ENCODE data around the gene FHOD3. TPM values are rescaled to one million over a fixed set of nuclear protein-coding genes. Genes with fewer than 3 reads are reported as not detected.

FHOD3 gene
- total RNA-seq, 1 experiment from 2014 or later = 18.1 TPM

- ATAC-seq (no peak), DNase-seq (no peak)
- no peak overlapping the region for H3K9ac ChIP-seq (ENCODE audit: low read length)
- H3K27me3 ChIP-seq (ENCODE audit: low read length) = no peaks in the 10 kb centered on the region
- no peaks in the 10 kb centered on the region for H3K4me1 ChIP-seq (ENCODE audit: insufficient read depth, low read length)
- H4K20me1 ChIP-seq (ENCODE audit: low read length) = no peaks in the 10 kb centered on the region
- POLR2A ChIA-PET (ENCODE audit: unreplicated experiment) = no interaction called here
- H2AFZ ChIP-seq (ENCODE audit: low read length) = no peak overlapping the region
- BruUV-seq (replicated peaks) = no TSS peak
- H3K9me2 ChIP-seq (replicated peaks; ENCODE audit: low read length) = no peaks in the 10 kb centered on the region
- intact Hi-C loops (cut with micrococcal nuclease) = no loop called here
- CTCF ChIA-PET = no interaction called here
- H3K79me2 ChIP-seq (ENCODE audit: low read length) = no peaks in the 10 kb centered on the region
- no peaks in the 10 kb centered on the region for H3K36me3 ChIP-seq (ENCODE audit: low read depth, low read length)
- TF ChIP-seq EZH2 (IDR thresholded peaks at IDR 0.05; ENCODE audit: low read length, unreplicated experiment) (no peak), EZH2phosphoT487 (IDR thresholded peaks at IDR 0.05; ENCODE audit: borderline replicate concordance, low read length) (no peak), CTCF (conservative IDR thresholded peaks at IDR 0.05; ENCODE audit: low read depth, low read length) (no peak)
- H3K27ac ChIP-seq (ENCODE audit: low read length) = no peak overlapping the region
- H3K4me2 ChIP-seq (ENCODE audit: low read length) = no peak overlapping the region
- no peaks in the 10 kb centered on the region for H3F3A ChIP-seq (ENCODE audit: low read length, unreplicated experiment)
- no peaks in the 10 kb centered on the region for H3K9me3 ChIP-seq (ENCODE audit: low read length)
- H3K4me3 ChIP-seq (ENCODE audit: low read length) = no peak overlapping the region
Measured at GRCh38 chr18:36649205-36649604, 351.7 kb downstream of the FHOD3 start.

GRCh38 chr18:36650266-36650665 lies 352.8 kb downstream of the FHOD3 start:
- DNase-seq = no peak
- no TSS peak for BruUV-seq (replicated peaks)
- Histone ChIP-seq H3K27ac (ENCODE audit: low read length) (no peak overlapping the region), H3K27me3 (ENCODE audit: low read length) (no peaks in the 10 kb centered on the region), H3F3A (ENCODE audit: low read length, unreplicated experiment) (no peaks in the 10 kb centered on the region), H2AFZ (ENCODE audit: low read length) (no peak overlapping the region), H3K9me3 (ENCODE audit: low read length) (no peaks in the 10 kb centered on the region), H3K4me3 (ENCODE audit: low read length) (no peak overlapping the region), H3K9ac (ENCODE audit: low read length) (no peak overlapping the region), H4K20me1 (ENCODE audit: low read length) (no peaks in the 10 kb centered on the region), H3K4me2 (ENCODE audit: low read length) (no peak overlapping the region), H3K9me2 (replicated peaks; ENCODE audit: low read length) (no peaks in the 10 kb centered on the region), H3K4me1 (ENCODE audit: insufficient read depth, low read length) (no peaks in the 10 kb centered on the region), H3K79me2 (ENCODE audit: low read length) (no peaks in the 10 kb centered on the region), H3K36me3 (ENCODE audit: low read depth, low read length) (no peaks in the 10 kb centered on the region)
- ChIA-PET POLR2A (ENCODE audit: unreplicated experiment) (no interaction called here), CTCF (no interaction called here)
- intact Hi-C loops (cut with micrococcal nuclease) = no loop called here
- TF ChIP-seq EZH2phosphoT487 (IDR thresholded peaks at IDR 0.05; ENCODE audit: borderline replicate concordance, low read length) (no peak), CTCF (conservative IDR thresholded peaks at IDR 0.05; ENCODE audit: low read depth, low read length) (no peak), EZH2 (IDR thresholded peaks at IDR 0.05; ENCODE audit: low read length, unreplicated experiment) (no peak)
- no peak for ATAC-seq

- no TSS peak for BruUV-seq (replicated peaks)
- ATAC-seq = no peak
- POLR2A ChIA-PET (ENCODE audit: unreplicated experiment) = no interaction called here
Measured at GRCh38 chr18:36650906-36651305, 353.4 kb downstream of the FHOD3 start.

More at GRCh38 chr18:36650906-36651305, 353.4 kb downstream of the FHOD3 start:
- no peak overlapping the region for H3K4me2 ChIP-seq (ENCODE audit: low read length)
- H3K36me3 ChIP-seq (ENCODE audit: low read depth, low read length) = no peaks in the 10 kb centered on the region
- no peaks in the 10 kb centered on the region for H3K27me3 ChIP-seq (ENCODE audit: low read length)
- no peaks in the 10 kb centered on the region for H3K79me2 ChIP-seq (ENCODE audit: low read length)
- no peak overlapping the region for H2AFZ ChIP-seq (ENCODE audit: low read length)
- CTCF ChIA-PET = no interaction called here
- no peak overlapping the region for H3K9ac ChIP-seq (ENCODE audit: low read length)
- TF ChIP-seq EZH2phosphoT487 (IDR thresholded peaks at IDR 0.05; ENCODE audit: borderline replicate concordance, low read length) = no peak
- TF ChIP-seq EZH2 (IDR thresholded peaks at IDR 0.05; ENCODE audit: low read length, unreplicated experiment) = no peak
- TF ChIP-seq CTCF (conservative IDR thresholded peaks at IDR 0.05; ENCODE audit: low read depth, low read length) = no peak
- H3K4me3 ChIP-seq (ENCODE audit: low read length) = no peak overlapping the region
- no peaks in the 10 kb centered on the region for H3K9me3 ChIP-seq (ENCODE audit: low read length)
- H3K4me1 ChIP-seq (ENCODE audit: insufficient read depth, low read length) = no peaks in the 10 kb centered on the region
- no peaks in the 10 kb centered on the region for H3F3A ChIP-seq (ENCODE audit: low read length, unreplicated experiment)
- no peaks in the 10 kb centered on the region for H3K9me2 ChIP-seq (replicated peaks; ENCODE audit: low read length)
- no peak overlapping the region for H3K27ac ChIP-seq (ENCODE audit: low read length)
- no peaks in the 10 kb centered on the region for H4K20me1 ChIP-seq (ENCODE audit: low read length)
- intact Hi-C loops (cut with micrococcal nuclease) = no loop called here
- no peak for DNase-seq
